Measurements from ENCODE around the gene TMEM168.
A peak's percentile ranks its signal among the peaks of the same experiment; 100 is the strongest.

TMEM168 gene

GRCh38 chr7:112771166-112771565, 19.0 kb downstream of the TMEM168 start:
- Histone ChIP-seq H3K9me3 (ENCODE audit: insufficient read depth, low read depth, low read length) (no peaks in the 10 kb centered on the region), H3K14ac (ENCODE audit: low read length) (no peak overlapping the region), H3K4ac (ENCODE audit: low read depth, low read length) (no peak overlapping the region), H3K4me3 (ENCODE audit: low read depth, low read length) (no peak overlapping the region), H2BK5ac (ENCODE audit: low read depth, low read length, poor library complexity) (no peak overlapping the region), H3K9ac (ENCODE audit: low read length) (no peak overlapping the region), H3K18ac (ENCODE audit: low read length) (no peak overlapping the region), H4K8ac (ENCODE audit: low read depth, low read length) (no peak overlapping the region), H2BK120ac (ENCODE audit: insufficient read depth, low read length, poor library complexity) (no peak overlapping the region), H2AK5ac (ENCODE audit: low read length) (no peak overlapping the region), H3K27ac (ENCODE audit: low read depth, low read length) (no peak overlapping the region), H4K91ac (ENCODE audit: low read depth, low read length) (no peak overlapping the region), H2AFZ (ENCODE audit: insufficient read depth, low read length, poor library complexity) (no peak overlapping the region), H3K79me2 (ENCODE audit: control insufficient read depth, insufficient read depth, low read length, poor library complexity) (no peaks in the 10 kb centered on the region), H3K23ac (ENCODE audit: low read length) (no peak overlapping the region), H4K12ac (ENCODE audit: low read depth, low read length) (no peak overlapping the region), H3K4me2 (ENCODE audit: low read length) (no peak overlapping the region), H2BK12ac (ENCODE audit: low read length) (no peak overlapping the region), H3K36me3 (ENCODE audit: control insufficient read depth in 1 of 2, insufficient read depth in 2 of 2, low read length in 2 of 2) (no peaks in the 10 kb centered on the region), H3K4me1 (ENCODE audit: control insufficient read depth in 1 of 2, insufficient read depth in 2 of 2, low read length in 2 of 2) (peaks cover 0 to 2% of the 10 kb centered on the region in 2 experiments), H3K27me3 (ENCODE audit: insufficient read depth, low read length) (no peaks in the 10 kb centered on the region), H3K79me1 (ENCODE audit: low read length) (no peaks in the 10 kb centered on the region)
- no CpG with 5 or more reads among the region's 1 CpG for WGBS (ENCODE audit: extremely low coverage, insufficient coverage, insufficient read length)
- peak; percentile 47 to 84 for DNase-seq

DNA sequence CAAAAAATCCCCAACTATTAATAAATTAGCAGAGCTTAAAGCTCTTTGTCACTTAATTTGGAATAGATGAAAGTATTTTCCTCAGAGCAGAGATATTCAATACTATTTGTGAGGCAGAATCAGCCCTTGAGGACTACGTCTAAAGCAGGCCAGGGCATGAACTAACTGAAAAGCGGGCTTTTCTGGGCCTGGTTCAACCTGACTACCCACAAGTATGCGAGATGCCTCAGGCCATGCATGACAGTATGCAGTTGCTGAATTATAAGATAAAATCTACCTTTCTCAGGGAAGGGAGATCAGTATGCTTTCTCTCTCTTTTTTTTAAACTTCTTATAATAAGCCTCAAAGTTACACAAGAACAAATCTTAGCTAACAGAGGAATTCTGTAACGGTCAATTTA, 20.1 kb downstream of the TMEM168 start:
- H4K8ac ChIP-seq (ENCODE audit: low read depth, low read length), result no peak overlapping the region
- H2BK12ac ChIP-seq (ENCODE audit: low read length), result no peak overlapping the region
- H4K91ac ChIP-seq (ENCODE audit: low read depth, low read length), result no peak overlapping the region
- H3K18ac ChIP-seq (ENCODE audit: low read length), result no peak overlapping the region
- no peak overlapping the region for H4K12ac ChIP-seq (ENCODE audit: low read depth, low read length)
- H3K79me1 ChIP-seq (ENCODE audit: low read length), result no peaks in the 10 kb centered on the region
- H3K4ac ChIP-seq (ENCODE audit: low read depth, low read length), result no peak overlapping the region
- no peaks in the 10 kb centered on the region for H3K79me2 ChIP-seq (ENCODE audit: control insufficient read depth, insufficient read depth, low read length, poor library complexity)
- no peak overlapping the region for H3K14ac ChIP-seq (ENCODE audit: low read length)
- H2AFZ ChIP-seq (ENCODE audit: insufficient read depth, low read length, poor library complexity), result no peak overlapping the region
- H3K36me3 ChIP-seq (ENCODE audit: control insufficient read depth in 1 of 2, insufficient read depth in 2 of 2, low read length in 2 of 2), result no peaks in the 10 kb centered on the region
- H3K4me2 ChIP-seq (ENCODE audit: low read length), result no peak overlapping the region
- H2BK120ac ChIP-seq (ENCODE audit: insufficient read depth, low read length, poor library complexity), result no peak overlapping the region
- no peaks in the 10 kb centered on the region for H3K9me3 ChIP-seq (ENCODE audit: insufficient read depth, low read depth, low read length)
- H3K9ac ChIP-seq (ENCODE audit: low read length), result no peak overlapping the region
- no peak overlapping the region for H3K23ac ChIP-seq (ENCODE audit: low read length)
- no peaks in the 10 kb centered on the region for H3K27me3 ChIP-seq (ENCODE audit: insufficient read depth, low read length)
- no peak overlapping the region for H3K4me3 ChIP-seq (ENCODE audit: low read depth, low read length)
- H3K4me1 ChIP-seq (ENCODE audit: control insufficient read depth in 1 of 2, insufficient read depth in 2 of 2, low read length in 2 of 2), result peaks cover 0 to 2% of the 10 kb centered on the region in 2 experiments
- peak overlapping the region; percentile 47 for H3K27ac ChIP-seq (ENCODE audit: low read depth, low read length)
- H2AK5ac ChIP-seq (ENCODE audit: low read length), result no peak overlapping the region
- H2BK5ac ChIP-seq (ENCODE audit: low read depth, low read length, poor library complexity), result no peak overlapping the region
- DNase-seq, result peak; percentile 95 to 99
- no CpG with 5 or more reads among the region's 4 CpGs for WGBS (ENCODE audit: extremely low coverage, insufficient coverage, insufficient read length)

- no peaks in the 10 kb centered on the region for H3K9me3 ChIP-seq (ENCODE audit: insufficient read depth, low read depth, low read length)
- H4K8ac ChIP-seq (ENCODE audit: low read depth, low read length), result no peak overlapping the region
- no peak overlapping the region for H3K14ac ChIP-seq (ENCODE audit: low read length)
- no CpG with 5 or more reads among the region's 1 CpG for WGBS (ENCODE audit: extremely low coverage, insufficient coverage, insufficient read length)
- H2BK5ac ChIP-seq (ENCODE audit: low read depth, low read length, poor library complexity), result no peak overlapping the region
- H2BK12ac ChIP-seq (ENCODE audit: low read length), result no peak overlapping the region
- H3K4me1 ChIP-seq (ENCODE audit: control insufficient read depth in 1 of 2, insufficient read depth in 2 of 2, low read length in 2 of 2), result no peaks in the 10 kb centered on the region
- no peak overlapping the region for H4K91ac ChIP-seq (ENCODE audit: low read depth, low read length)
- no peaks in the 10 kb centered on the region for H3K36me3 ChIP-seq (ENCODE audit: control insufficient read depth in 1 of 2, insufficient read depth in 2 of 2, low read length in 2 of 2)
- no peak overlapping the region for H3K18ac ChIP-seq (ENCODE audit: low read length)
- H2BK120ac ChIP-seq (ENCODE audit: insufficient read depth, low read length, poor library complexity), result no peak overlapping the region
- no peak overlapping the region for H2AFZ ChIP-seq (ENCODE audit: insufficient read depth, low read length, poor library complexity)
- H3K79me1 ChIP-seq (ENCODE audit: low read length), result no peaks in the 10 kb centered on the region
- DNase-seq, result no peak
- H3K23ac ChIP-seq (ENCODE audit: low read length), result no peak overlapping the region
- no peak overlapping the region for H3K4ac ChIP-seq (ENCODE audit: low read depth, low read length)
- H2AK5ac ChIP-seq (ENCODE audit: low read length), result no peak overlapping the region
- no peak overlapping the region for H3K4me3 ChIP-seq (ENCODE audit: low read depth, low read length)
- no peaks in the 10 kb centered on the region for H3K27me3 ChIP-seq (ENCODE audit: insufficient read depth, low read length)
- no peak overlapping the region for H3K9ac ChIP-seq (ENCODE audit: low read length)
- no peak overlapping the region for H4K12ac ChIP-seq (ENCODE audit: low read depth, low read length)
- no peak overlapping the region for H3K4me2 ChIP-seq (ENCODE audit: low read length)
- no peaks in the 10 kb centered on the region for H3K79me2 ChIP-seq (ENCODE audit: control insufficient read depth, insufficient read depth, low read length, poor library complexity)
- no peak overlapping the region for H3K27ac ChIP-seq (ENCODE audit: low read depth, low read length)
These were observed 25.1 kb downstream of the TMEM168 start for GRCh38 chr7:112765105-112765504.

GRCh38 chr7:112763996-112764395, 26.2 kb downstream of the TMEM168 start:
- Histone ChIP-seq H2BK5ac (ENCODE audit: low read depth, low read length, poor library complexity) (no peak overlapping the region), H2BK12ac (ENCODE audit: low read length) (no peak overlapping the region), H3K79me1 (ENCODE audit: low read length) (no peaks in the 10 kb centered on the region), H3K79me2 (ENCODE audit: control insufficient read depth, insufficient read depth, low read length, poor library complexity) (no peaks in the 10 kb centered on the region), H3K4me1 (ENCODE audit: control insufficient read depth in 1 of 2, insufficient read depth in 2 of 2, low read length in 2 of 2) (no peaks in the 10 kb centered on the region), H3K4me3 (ENCODE audit: low read depth, low read length) (no peak overlapping the region), H2AFZ (ENCODE audit: insufficient read depth, low read length, poor library complexity) (no peak overlapping the region), H3K14ac (ENCODE audit: low read length) (no peak overlapping the region), H3K4ac (ENCODE audit: low read depth, low read length) (no peak overlapping the region), H2AK5ac (ENCODE audit: low read length) (no peak overlapping the region), H4K91ac (ENCODE audit: low read depth, low read length) (no peak overlapping the region), H2BK120ac (ENCODE audit: insufficient read depth, low read length, poor library complexity) (no peak overlapping the region), H3K9ac (ENCODE audit: low read length) (no peak overlapping the region), H3K18ac (ENCODE audit: low read length) (no peak overlapping the region), H4K12ac (ENCODE audit: low read depth, low read length) (no peak overlapping the region), H3K23ac (ENCODE audit: low read length) (no peak overlapping the region), H3K9me3 (ENCODE audit: insufficient read depth, low read depth, low read length) (no peaks in the 10 kb centered on the region), H3K27me3 (ENCODE audit: insufficient read depth, low read length) (no peaks in the 10 kb centered on the region), H4K8ac (ENCODE audit: low read depth, low read length) (no peak overlapping the region), H3K27ac (ENCODE audit: low read depth, low read length) (no peak overlapping the region), H3K36me3 (ENCODE audit: control insufficient read depth in 1 of 2, insufficient read depth in 2 of 2, low read length in 2 of 2) (no peaks in the 10 kb centered on the region), H3K4me2 (ENCODE audit: low read length) (no peak overlapping the region)
- DNase-seq, result no peak
